ENCODE results near the gene NFKB1. TPM values are rescaled to one million over a fixed set of nuclear protein-coding genes. Genes with fewer than 3 reads are reported as not detected.

Gene NFKB1
- total RNA-seq, 1 donor from 2014 or later = 43.0 TPM

- DNase-seq (ENCODE audit: low read depth) = no peak
- Histone ChIP-seq H3K36me3 (ENCODE audit: control insufficient read depth, insufficient read depth, low read length) (peaks cover 3% of the 10 kb centered on the region), H3K4me3 (ENCODE audit: low read depth, low read length) (no peak overlapping the region), H3K27me3 (ENCODE audit: control insufficient read depth, insufficient read depth, low read length) (no peaks in the 10 kb centered on the region)
- no peak for TF ChIP-seq CTCF (IDR thresholded peaks at IDR 0.05; ENCODE audit: insufficient read depth, low read length, poor library complexity, severe bottlenecking)
Measured at GRCh38 chr4:102596532-102596931, 95.4 kb downstream of the NFKB1 start.

GRCh38 chr4:102598086-102598761 is 97.1 kb downstream of the NFKB1 start:
- no peaks in the 10 kb centered on the region for H3K27me3 ChIP-seq (ENCODE audit: control insufficient read depth, insufficient read depth, low read length)
- H3K4me3 ChIP-seq (ENCODE audit: low read depth, low read length) = no peak overlapping the region
- no peak for TF ChIP-seq CTCF (IDR thresholded peaks at IDR 0.05; ENCODE audit: insufficient read depth, low read length, poor library complexity, severe bottlenecking)
- DNase-seq (ENCODE audit: low read depth) = no peak
- peaks cover 3% of the 10 kb centered on the region for H3K36me3 ChIP-seq (ENCODE audit: control insufficient read depth, insufficient read depth, low read length)

- H3K4me3 ChIP-seq (ENCODE audit: low read depth, low read length) = no peak overlapping the region
- TF ChIP-seq CTCF (IDR thresholded peaks at IDR 0.05; ENCODE audit: insufficient read depth, low read length, poor library complexity, severe bottlenecking) = no peak
- no peaks in the 10 kb centered on the region for H3K27me3 ChIP-seq (ENCODE audit: control insufficient read depth, insufficient read depth, low read length)
- no peak for DNase-seq (ENCODE audit: low read depth)
- H3K36me3 ChIP-seq (ENCODE audit: control insufficient read depth, insufficient read depth, low read length) = peaks cover 3% of the 10 kb centered on the region
Measured at GRCh38 chr4:102598762-102599374, 97.7 kb downstream of the NFKB1 start.

DNA sequence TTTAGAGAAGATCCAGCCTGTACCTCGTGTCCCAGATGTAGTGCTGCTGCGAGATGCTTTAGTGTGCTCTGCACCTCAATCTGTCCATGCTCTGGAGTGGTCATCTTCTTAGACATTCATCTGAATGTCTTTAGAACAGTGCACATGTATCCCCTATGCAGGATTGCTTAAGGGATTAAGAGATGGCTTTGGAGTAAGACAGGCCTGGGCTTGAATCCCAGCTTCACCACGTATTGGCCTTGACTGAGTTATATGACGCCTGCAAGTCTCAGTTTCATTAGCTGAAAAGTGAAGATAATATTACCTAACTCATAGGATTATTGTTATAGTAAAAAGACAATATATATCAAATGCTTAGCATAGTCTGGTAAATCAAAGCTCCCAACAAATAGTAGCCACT is 98.3 kb downstream of the NFKB1 start:
- no peak overlapping the region for H3K4me3 ChIP-seq (ENCODE audit: low read depth, low read length)
- TF ChIP-seq CTCF (IDR thresholded peaks at IDR 0.05; ENCODE audit: insufficient read depth, low read length, poor library complexity, severe bottlenecking) = no peak
- no peaks in the 10 kb centered on the region for H3K27me3 ChIP-seq (ENCODE audit: control insufficient read depth, insufficient read depth, low read length)
- DNase-seq (ENCODE audit: low read depth) = no peak
- peaks cover 3% of the 10 kb centered on the region for H3K36me3 ChIP-seq (ENCODE audit: control insufficient read depth, insufficient read depth, low read length)

- no peak for DNase-seq (ENCODE audit: low read depth)
- H3K36me3 ChIP-seq (ENCODE audit: control insufficient read depth, insufficient read depth, low read length) = peaks cover 3% of the 10 kb centered on the region
- no peaks in the 10 kb centered on the region for H3K27me3 ChIP-seq (ENCODE audit: control insufficient read depth, insufficient read depth, low read length)
- no peak for TF ChIP-seq CTCF (IDR thresholded peaks at IDR 0.05; ENCODE audit: insufficient read depth, low read length, poor library complexity, severe bottlenecking)
- no peak overlapping the region for H3K4me3 ChIP-seq (ENCODE audit: low read depth, low read length)
Measured at GRCh38 chr4:102599886-102600285, 98.7 kb downstream of the NFKB1 start.

- TF ChIP-seq CTCF (IDR thresholded peaks at IDR 0.05; ENCODE audit: insufficient read depth, low read length, poor library complexity, severe bottlenecking) = no peak
- Histone ChIP-seq H3K36me3 (ENCODE audit: control insufficient read depth, insufficient read depth, low read length) (peaks cover 3% of the 10 kb centered on the region), H3K4me3 (ENCODE audit: low read depth, low read length) (no peak overlapping the region), H3K27me3 (ENCODE audit: control insufficient read depth, insufficient read depth, low read length) (no peaks in the 10 kb centered on the region)
- DNase-seq (ENCODE audit: low read depth) = no peak
Measured at GRCh38 chr4:102600689-102601088, 99.5 kb downstream of the NFKB1 start.

All from kidney epithelial cell (primary cell).